K562 (cell line): Measurements from ENCODE around the gene RPRD1B. TPM values are rescaled to one million over a fixed set of nuclear protein-coding genes. Genes with fewer than 3 reads are reported as not detected.
A peak's percentile ranks its signal among the peaks of the same experiment; 100 is the strongest.

ENCODE experiments used
- ATAC-seq: fragments of 200-7000 bp; cut with Tn5 transposase; 3 replicates; pipeline ENCODE4 v1.9.1; 2020; ENCODE audit warnings: moderate library complexity
- Bru-seq: library from RNA; stranded (reverse); fragments of 400-500 nt; gene quantifications from one replicate; lab custom pipeline; 2021; lab: Mats Ljungman, UMichigan
- BruChase-seq, 2 experiments: library from RNA; stranded (reverse); fragments of 400-500 nt; gene quantifications; one replicate each; lab custom pipeline; 2021; lab: Mats Ljungman, UMichigan
- BruUV-seq: library from RNA; stranded (reverse); fragments of 400-500 nt; replicated peaks from 2 replicates; lab custom pipeline; 2021; lab: Mats Ljungman, UMichigan
- CTCF ChIA-PET: fragments of 300-600 bp; formaldehyde crosslinking; extraction: SDS; loops from one replicate; lab custom pipeline; 2021; ENCODE audit warnings: low intra/inter-chr PET ratio; lab: Yijun Ruan, JAX
- POLR2A ChIA-PET: fragments of 300-600, 350-650 bp; sonication (Branson Sonifier 250); formaldehyde crosslinking; extraction: SDS; loops from one replicate; lab custom pipeline; 2021; ENCODE audit warnings: antibody characterized with exemption, inconsistent platforms; lab: Yijun Ruan, JAX
- DNase-seq, 4 experiments: peaks; one replicate each; pipeline versions ENCODE4 v3.0.0 to v3.0.0-alpha.2; 2011 to 2018; ENCODE audit warnings: low spot score in 3 of 4, mixed read lengths in 3 of 4; ENCODE audit errors: extremely low read depth in 1 of 4
- FAIRE-seq: peaks from 2 replicates; lab custom pipeline; 2011; peaks lifted over from hg19 to GRCh38; lab: Jason Lieb, UNC
- H2AFZ ChIP-seq: 2 replicates; pipeline ENCODE4 v1.6.0; 2011; ENCODE audit warnings: low read depth, low read length, control low read depth, inconsistent platforms
- H3K27ac ChIP-seq: fragments of 200-600 bp; 3 replicates; pipeline ENCODE4 v1.8.0; 2011; ENCODE audit warnings: low read depth, mild to moderate bottlenecking, control low read depth, inconsistent platforms, low read length, moderate library complexity, mixed read lengths; ENCODE audit errors: extremely low read depth
- H3K27me3 ChIP-seq, 2 experiments: fragments of 300-600 bp in 1 of 2; 2 replicates in 1 of 2; 3 replicates in 1 of 2; pipeline versions ENCODE4 v1.6.0 to v1.8.0; 2011; ENCODE audit warnings: inconsistent platforms in 2 of 2, low read length in 2 of 2, mild to moderate bottlenecking in 1 of 2, mixed read lengths in 1 of 2, moderate library complexity in 1 of 2; ENCODE audit not compliant: control insufficient read depth in 2 of 2, insufficient read depth in 2 of 2
- H3K36me3 ChIP-seq: fragments of 300-600 bp; 3 replicates; pipeline ENCODE4 v1.8.0; 2011; ENCODE audit warnings: mild to moderate bottlenecking, low read length, inconsistent platforms; ENCODE audit not compliant: control insufficient read depth, insufficient read depth
- H3K4me1 ChIP-seq, 2 experiments: fragments of 200-600 bp in 1 of 2; replicated peaks in 1 of 2; 2 replicates in 1 of 2; 3 replicates in 1 of 2; pipeline versions ENCODE4 v1.5.1 to v1.8.0; 2011; ENCODE audit warnings: inconsistent platforms in 2 of 2, low read length in 2 of 2, mild to moderate bottlenecking in 1 of 2, mixed read lengths in 1 of 2, moderate library complexity in 1 of 2; ENCODE audit not compliant: control insufficient read depth in 2 of 2, insufficient read depth in 2 of 2
- H3K4me2 ChIP-seq: 2 replicates; pipeline ENCODE4 v1.6.1; 2011; ENCODE audit warnings: low read length, control low read depth, inconsistent platforms, mixed read lengths; ENCODE audit not compliant: insufficient read depth
- H3K4me3 ChIP-seq: fragments of 200-600 bp; sonication (generic), shearing (Covaris generic); 2 replicates; pipeline ENCODE4 v1.5.1; 2016; ENCODE audit warnings: control low read depth, inconsistent platforms
- H3K79me2 ChIP-seq: fragments of 200-600 bp; 3 replicates; pipeline ENCODE4 v1.8.0; 2011; ENCODE audit warnings: low read length, inconsistent platforms; ENCODE audit not compliant: control insufficient read depth, insufficient read depth
- H3K9ac ChIP-seq, 2 experiments: 2 replicates each; pipeline versions ENCODE4 v1.6.0 to v1.6.1; 2011; ENCODE audit warnings: low read depth in 2 of 2, low read length in 2 of 2, control low read depth in 1 of 2, inconsistent platforms in 1 of 2, mild to moderate bottlenecking in 1 of 2, mixed read lengths in 1 of 2; ENCODE audit not compliant: insufficient read depth in 1 of 2
- H3K9me1 ChIP-seq: one replicate; pipeline ENCODE4 v1.6.0; 2011; ENCODE audit warnings: inconsistent platforms, mild to moderate bottlenecking, low read length, moderate library complexity; ENCODE audit not compliant: control insufficient read depth, insufficient read depth
- H3K9me3 ChIP-seq: replicated peaks from 2 replicates; pipeline ENCODE4 v1.5.1; 2011; ENCODE audit warnings: low read depth, low read length, inconsistent platforms; ENCODE audit not compliant: control insufficient read depth, insufficient read depth
- H4K20me1 ChIP-seq: replicated peaks from 2 replicates; pipeline ENCODE4 v1.6.1; 2011; ENCODE audit warnings: low read length, inconsistent platforms, mixed read lengths; ENCODE audit not compliant: control insufficient read depth, insufficient read depth
- ADNP ChIP-seq: fragments of 200-800 bp; sonication (Bioruptor generic); IDR thresholded peaks from 2 replicates; pipeline ENCODE4 v1.6.1; 2016; ENCODE audit warnings: missing genetic modification characterization, missing compliant biosample characterization
- DLX4 ChIP-seq: fragments of 250-450 bp; sonication (Bioruptor Pico); IDR thresholded peaks from 2 replicates; pipeline ENCODE4 v1.6.1; 2021; ENCODE audit warnings: mild to moderate bottlenecking
- E2F3 ChIP-seq: fragments of 250-450 bp; sonication (Bioruptor Pico); IDR thresholded peaks from 2 replicates; pipeline ENCODE4 v1.4.0; 2020; ENCODE audit warnings: mild to moderate bottlenecking
- GABPB2 ChIP-seq: fragments of 250-450 bp; sonication (Bioruptor Pico); conservative IDR thresholded peaks from 2 replicates; pipeline ENCODE4 v1.5.1; 2021; ENCODE audit warnings: mild to moderate bottlenecking
- GTF2F1 ChIP-seq: IDR thresholded peaks from 2 replicates; pipeline ENCODE4 v1.6.1; 2011; ENCODE audit warnings: low read depth, low read length, improper control_type of control experiment
- NR3C1 ChIP-seq: sonication (generic); formaldehyde crosslinking; IDR thresholded peaks from 2 replicates; pipeline ENCODE4 v1.8.1; 2022; ENCODE audit warnings: missing genetic modification reagents
- PRMT5 ChIP-seq: sonication (generic); formaldehyde crosslinking; IDR thresholded peaks from 2 replicates; pipeline ENCODE4 v1.5.0; 2020; ENCODE audit warnings: missing genetic modification reagents
- TCF15 ChIP-seq: fragments of 250-450 bp; sonication (Bioruptor Pico); IDR thresholded peaks from 2 replicates; pipeline ENCODE4 v1.8.0; 2022; ENCODE audit warnings: moderate library complexity, mild to moderate bottlenecking, inconsistent platforms
- ZNF23 ChIP-seq: fragments of 250-450 bp; sonication (Bioruptor Pico); IDR thresholded peaks from 2 replicates; pipeline ENCODE4 v1.4.0; 2020; ENCODE audit warnings: mild to moderate bottlenecking
- ZNF77 ChIP-seq: fragments of 250-450 bp; sonication (Bioruptor Pico); IDR thresholded peaks from 2 replicates; pipeline ENCODE4 v1.5.0; 2020
- WGBS: fragments of 100-300 bp; shearing (Covaris generic); methylation state at CpG from one replicate; pipeline ENCODE4 v1.1.6; 2016; ENCODE audit warnings: low coverage, mixed read lengths; ENCODE audit not compliant: insufficient coverage; ENCODE audit errors: missing lambda C conversion rate; 5-methylcytosine and 5-hydroxymethylcytosine counted together
- in situ Hi-C: fragments of 300-500 bp; cut with MboI; formaldehyde crosslinking; loops from 4 replicates; pipeline ENCODE4 v1.15.0; 2018; ENCODE audit warnings: inconsistent platforms, mixed read lengths
- intact Hi-C: fragments of 100-400 bp; cut with micrococcal nuclease; formaldehyde crosslinking; loops from 2 replicates; pipeline ENCODE4 v1.14.2; 2022
- long read RNA-seq, 3 experiments: library from polyadenylated mRNA in 2 of 3; library from RNA in 1 of 3; unstranded in 2 of 3; stranded (forward) in 1 of 3; transcript quantifications; one replicate each; pipeline ENCODE4 v2.0.0, GENCODE V29; 2019 to 2022
- polyA minus RNA-seq, 3 experiments: library from RNA; depleted of rRNA, polyadenylated mRNA; stranded (reverse); fragments of >200 nt; gene quantifications; 2 replicates each; pipeline ENCODE4 v1.2.3, GENCODE V29; 2011
- polyA plus RNA-seq, 8 experiments: library from polyadenylated mRNA; depleted of rRNA in 4 of 8; stranded (reverse) in 5 of 8; unstranded in 3 of 8; fragments of >200 nt; fragmentation: Nextera tagmentation in 2 of 8; fragmentation: Illumina TruSeq in 1 of 8; extraction: Ambion mirVana in 2 of 8; extraction: Trizol in 1 of 8; gene quantifications; 2 replicates each; pipeline versions ENCODE4 v1.2.1 to v1.2.3, GENCODE V29; 2011 to 2014; ENCODE audit warnings: inconsistent platforms in 1 of 8, missing spikeins in 1 of 8
- total RNA-seq, 7 experiments: library from RNA; depleted of rRNA in 6 of 7; stranded (reverse); fragments of >200 nt in 6 of 7; fragmentation: Illumina TruSeq in 2 of 7; extraction: Trizol in 2 of 7; gene quantifications; 2 replicates each; pipeline versions ENCODE4 v1.2.1 to v1.2.3, GENCODE V29; 2011 to 2021; ENCODE audit warnings: low replicate concordance in 1 of 7
- TF ChIP-seq, protein P1 (sequence below): fragments of 250-450 bp; sonication (Bioruptor Pico); IDR thresholded peaks from 2 replicates; pipeline ENCODE4 v1.8.0; 2021; ENCODE audit warnings: borderline replicate concordance, mild to moderate bottlenecking, moderate library complexity; ENCODE audit not compliant: poor library complexity, severe bottlenecking
- TF ChIP-seq, protein P2 (sequence below): fragments of 200-800 bp; sonication (Bioruptor generic); IDR thresholded peaks from 2 replicates; pipeline ENCODE4 v1.6.1; 2017; ENCODE audit warnings: missing genetic modification characterization, missing compliant biosample characterization

RPRD1B gene, protein sequence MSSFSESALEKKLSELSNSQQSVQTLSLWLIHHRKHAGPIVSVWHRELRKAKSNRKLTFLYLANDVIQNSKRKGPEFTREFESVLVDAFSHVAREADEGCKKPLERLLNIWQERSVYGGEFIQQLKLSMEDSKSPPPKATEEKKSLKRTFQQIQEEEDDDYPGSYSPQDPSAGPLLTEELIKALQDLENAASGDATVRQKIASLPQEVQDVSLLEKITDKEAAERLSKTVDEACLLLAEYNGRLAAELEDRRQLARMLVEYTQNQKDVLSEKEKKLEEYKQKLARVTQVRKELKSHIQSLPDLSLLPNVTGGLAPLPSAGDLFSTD
- 55.4 and 146 TPM in 2 replicates for total RNA-seq (2011; cell fraction: chromatin; rRNA removed; ENCODE audit: low replicate concordance)
- 28.3 and 40.1 TPM in 2 replicates for total RNA-seq (2011; cell fraction: nucleolus; rRNA removed)
- 75.1 and 120 TPM in 2 replicates for total RNA-seq (2011; cell fraction: nucleoplasm; rRNA removed)
- 24.4 and 28.0 TPM in 2 replicates for total RNA-seq (2014; rRNA removed)
- total RNA-seq (2014; rRNA removed; fragmentation: Illumina TruSeq; extraction: Trizol) = 21.8 and 24.4 TPM in 2 replicates
- total RNA-seq (2015; rRNA removed; fragmentation: Illumina TruSeq; extraction: Trizol) = 23.0 and 24.2 TPM in 2 replicates
- 34.8 and 36.9 TPM in 2 replicates for total RNA-seq (2021)
- polyA plus RNA-seq (2011; rRNA removed) = 29.5 and 39.2 TPM in 2 replicates
- 21.4 and 25.5 TPM in 2 replicates for polyA plus RNA-seq (2011; cell fraction: cytosol; rRNA removed)
- polyA plus RNA-seq (2011; cell fraction: nucleus; rRNA removed) = 27.3 and 36.1 TPM in 2 replicates
- 18.9 and 19.1 TPM in 2 replicates for polyA plus RNA-seq (2012)
- 30.5 and 43.0 TPM in 2 replicates for polyA plus RNA-seq (2014; fragmentation: Illumina TruSeq; extraction: Trizol)
- 1 to 10 TPM; 5.5 to 8.2 TPM for polyA plus RNA-seq (2014; fragmentation: Nextera tagmentation; extraction: Ambion mirVana)
- 30.4 and 35.4 TPM in 2 replicates for polyA plus RNA-seq (2014; rRNA removed)
- polyA minus RNA-seq (2011; rRNA and poly(A)+ RNA removed) = 39.0 and 39.6 TPM in 2 replicates
- 26.3 and 34.9 TPM in 2 replicates for polyA minus RNA-seq (2011; cell fraction: cytosol; rRNA and poly(A)+ RNA removed)
- polyA minus RNA-seq (2011; cell fraction: nucleus; rRNA and poly(A)+ RNA removed) = 40.5 and 59.6 TPM in 2 replicates
- Bru-seq, nascent RNA = percentile 89 among the genes with signal in this experiment
- BruChase-seq, experiment 1, labeled RNA remaining after a 2-hour chase = percentile 96 among the genes with signal in this experiment
- percentile 95 among the genes with signal in this experiment for BruChase-seq, experiment 2, labeled RNA remaining after a 6-hour chase
- long read RNA-seq, experiment 1, transcript RPRD1B-201 (7 exons, 3,874 nt) = major isoform, 39 of 71 reads
- long read RNA-seq, experiment 1, partial matches to known transcripts = 22 of 71 reads
- long read RNA-seq, experiment 1, other reads (novel, unspliced or antisense) = 10 of 71 reads
- long read RNA-seq, experiment 2, transcript RPRD1B-201 (7 exons, 3,874 nt) = major isoform, 7 of 33 reads
- long read RNA-seq, experiment 2, partial matches to known transcripts = 23 of 33 reads
- long read RNA-seq, experiment 2, other reads (novel, unspliced or antisense) = 3 of 33 reads
- long read RNA-seq, experiment 3, partial matches to known transcripts = 3 of 10 reads
- long read RNA-seq, experiment 3, other reads (novel, unspliced or antisense) = 3 of 10 reads

DNA sequence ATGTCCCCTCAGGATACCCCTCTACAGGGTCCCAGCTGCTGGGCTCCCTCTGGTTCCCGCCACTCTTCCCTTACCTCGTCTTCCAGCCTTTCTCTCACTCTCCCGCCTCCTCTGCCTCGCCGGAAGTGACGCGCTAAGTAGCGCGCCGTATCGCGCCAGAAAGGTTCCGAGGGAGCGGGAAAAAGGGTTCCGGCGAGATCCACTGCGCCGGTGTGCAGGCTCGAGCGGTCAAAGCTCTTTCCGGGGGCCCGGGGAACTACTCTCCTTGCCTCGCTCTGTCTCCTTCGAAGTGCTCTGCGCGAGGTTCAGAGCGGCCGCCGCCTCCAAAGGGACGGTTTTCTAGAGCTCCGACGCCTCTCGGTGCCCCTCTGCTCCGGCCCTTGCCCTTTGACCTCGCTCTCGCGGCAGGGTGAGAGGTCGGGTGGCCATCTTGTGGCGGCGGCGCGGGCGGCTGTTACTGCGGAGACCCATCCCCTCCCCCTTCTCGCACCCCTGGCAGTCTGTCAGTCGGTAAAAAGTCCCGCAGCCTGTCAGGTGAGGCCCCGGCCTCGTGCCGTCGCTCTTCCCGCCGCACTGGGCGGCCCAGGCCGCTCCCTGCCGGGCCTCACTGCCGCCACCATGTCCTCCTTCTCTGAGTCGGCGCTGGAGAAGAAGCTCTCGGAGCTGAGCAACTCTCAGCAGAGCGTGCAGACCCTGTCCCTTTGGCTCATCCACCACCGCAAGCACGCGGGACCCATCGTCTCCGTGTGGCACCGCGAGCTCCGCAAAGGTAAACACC is at the start of gene RPRD1B, which contains the start of gene TTI1:
Gene RPRD1B, plus strand, starts transcription at position 417 of the 778 bp plus-strand sequence. Its CDS starts 202 bp downstream, at position 619.
Gene TTI1, minus strand, starts transcription at position 127 of the 778 bp plus-strand sequence. CDS start 19,640 bp downstream, outside the sequence.
- in situ Hi-C loops = no loop called here
- no peaks in the 10 kb centered on the region; the same call in 1 of the 2 replicates for H4K20me1 ChIP-seq
- peak within 1 kb of the TSS; percentile 98 to 100 for H3K9ac ChIP-seq
- peak within 1 kb of the TSS; percentile 96 for H3K4me3 ChIP-seq
- CTCF ChIA-PET = no interaction called here
- H3K36me3 ChIP-seq = peaks cover 39% of the 10 kb centered on the region
- BruUV-seq = no TSS peak
- H3K9me3 ChIP-seq = no peaks in the 10 kb centered on the region
- H3K4me2 ChIP-seq = peak within 1 kb of the TSS; percentile 94
- FAIRE-seq = peak; percentile 52
- POLR2A ChIA-PET = interaction anchor here (0.6 to 3.2 kb wide), 12 partner anchors 9 to 643 kb away, joined by 3 to 19 read pairs (median 4); no protein-coding TSS in a partner anchor
- peaks cover 22 to 40% of the 10 kb centered on the region in 2 experiments; a peak in 4 of 5 replicates for H3K4me1 ChIP-seq
- DNase-seq = peak; percentile 83 to 97 (median 86)
- H2AFZ ChIP-seq = peak within 1 kb of the TSS; percentile 96
- peaks cover 98% of the 10 kb centered on the region for H3K79me2 ChIP-seq
- intact Hi-C loops = no loop called here
- no peaks in the 10 kb centered on the region for H3K9me1 ChIP-seq
- WGBS = under 1% methylated on average over 64 of the region's 69 CpGs
- peak; percentile 82 for ATAC-seq
- peak within 1 kb of the TSS; percentile 98 for H3K27ac ChIP-seq
- H3K27me3 ChIP-seq = no peaks in the 10 kb centered on the region
- TF ChIP-seq GTF2F1 (no peak; the same call in 1 of the 2 replicates), ZNF23 (no peak), E2F3 (CRISPR knock-in tag) (peak; percentile 82), PRMT5 (CRISPR knock-in tag) (no peak), DLX4 (CRISPR knock-in tag) (no peak), NR3C1 (CRISPR knock-in tag) (no peak), GABPB2 (CRISPR knock-in tag) (no peak), ADNP (tag) (no peak), ZNF77 (no peak), TCF15 (CRISPR knock-in tag) (no peak)
- TF ChIP-seq, protein P1, sequence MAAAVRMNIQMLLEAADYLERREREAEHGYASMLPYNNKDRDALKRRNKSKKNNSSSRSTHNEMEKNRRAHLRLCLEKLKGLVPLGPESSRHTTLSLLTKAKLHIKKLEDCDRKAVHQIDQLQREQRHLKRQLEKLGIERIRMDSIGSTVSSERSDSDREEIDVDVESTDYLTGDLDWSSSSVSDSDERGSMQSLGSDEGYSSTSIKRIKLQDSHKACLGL (CRISPR knock-in tag) = no peak
- TF ChIP-seq, protein P2, sequence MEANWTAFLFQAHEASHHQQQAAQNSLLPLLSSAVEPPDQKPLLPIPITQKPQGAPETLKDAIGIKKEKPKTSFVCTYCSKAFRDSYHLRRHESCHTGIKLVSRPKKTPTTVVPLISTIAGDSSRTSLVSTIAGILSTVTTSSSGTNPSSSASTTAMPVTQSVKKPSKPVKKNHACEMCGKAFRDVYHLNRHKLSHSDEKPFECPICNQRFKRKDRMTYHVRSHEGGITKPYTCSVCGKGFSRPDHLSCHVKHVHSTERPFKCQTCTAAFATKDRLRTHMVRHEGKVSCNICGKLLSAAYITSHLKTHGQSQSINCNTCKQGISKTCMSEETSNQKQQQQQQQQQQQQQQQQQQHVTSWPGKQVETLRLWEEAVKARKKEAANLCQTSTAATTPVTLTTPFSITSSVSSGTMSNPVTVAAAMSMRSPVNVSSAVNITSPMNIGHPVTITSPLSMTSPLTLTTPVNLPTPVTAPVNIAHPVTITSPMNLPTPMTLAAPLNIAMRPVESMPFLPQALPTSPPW (CRISPR knock-in tag) = peak; percentile 79
